Activated B cell treated with CpG ODN at 0.5 μM for 24 hours (primary cell): Measurements from ENCODE around the gene ELMOD2. TPM values are rescaled to one million over a fixed set of nuclear protein-coding genes. Genes with fewer than 3 reads are reported as not detected.

Source experiments
- ATAC-seq: fragments of 200-7000 bp; cut with Tn5 transposase; one replicate; pipeline ENCODE4 v1.10.0; 2021; ENCODE audit warnings: low read depth, mild to moderate bottlenecking, moderate library complexity
- CTCF ChIA-PET: fragments of 350-600 bp; sonication (Branson Sonifier 250); formaldehyde crosslinking; loops from one replicate; lab custom pipeline; 2021; ENCODE audit warnings: antibody characterized with exemption; lab: Charles Lee
- POLR2A ChIA-PET: fragments of 350-600 bp; sonication (Branson Sonifier 250); formaldehyde crosslinking; loops from one replicate; lab custom pipeline; 2021; ENCODE audit warnings: antibody characterized with exemption; lab: Charles Lee
- DNase-seq: peaks from one replicate; pipeline ENCODE4 v3.0.0; 2022
- H3K27ac Mint-ChIP-seq: one replicate; pipeline ENCODE4 v1.8.0; 2020; ENCODE audit warnings: mixed read lengths
- H3K27me3 Mint-ChIP-seq: one replicate; pipeline ENCODE4 v1.8.0; 2021; ENCODE audit warnings: mixed read lengths
- H3K36me3 Mint-ChIP-seq: one replicate; pipeline ENCODE4 v1.8.0; 2021; ENCODE audit warnings: low read depth, mixed read lengths
- H3K4me1 Mint-ChIP-seq: one replicate; pipeline ENCODE4 v1.8.0; 2021; ENCODE audit warnings: mixed read lengths
- H3K4me3 Mint-ChIP-seq: one replicate; pipeline ENCODE4 v1.8.0; 2020; ENCODE audit warnings: mild to moderate bottlenecking, mixed read lengths
- H3K9me3 Mint-ChIP-seq: one replicate; pipeline ENCODE4 v1.8.0; 2020; ENCODE audit warnings: mixed read lengths
- intact Hi-C: fragments of 100-400 bp; cut with micrococcal nuclease; formaldehyde crosslinking; loops from one replicate; pipeline ENCODE4 v1.15.1; 2024
- total RNA-seq: library from RNA; stranded (reverse); gene quantifications from 2 replicates; pipeline ENCODE4 v1.2.3, GENCODE V29; 2022
- TF ChIP-seq, protein P1 (sequence below): fragments of 200-600 bp; IDR thresholded peaks from one replicate; pipeline ENCODE4 v1.8.0; 2022; ENCODE audit warnings: antibody characterized with exemption, mild to moderate bottlenecking

ELMOD2 gene
- total RNA-seq, 1 donor from 2014 or later, result 20.8 TPM

DNA sequence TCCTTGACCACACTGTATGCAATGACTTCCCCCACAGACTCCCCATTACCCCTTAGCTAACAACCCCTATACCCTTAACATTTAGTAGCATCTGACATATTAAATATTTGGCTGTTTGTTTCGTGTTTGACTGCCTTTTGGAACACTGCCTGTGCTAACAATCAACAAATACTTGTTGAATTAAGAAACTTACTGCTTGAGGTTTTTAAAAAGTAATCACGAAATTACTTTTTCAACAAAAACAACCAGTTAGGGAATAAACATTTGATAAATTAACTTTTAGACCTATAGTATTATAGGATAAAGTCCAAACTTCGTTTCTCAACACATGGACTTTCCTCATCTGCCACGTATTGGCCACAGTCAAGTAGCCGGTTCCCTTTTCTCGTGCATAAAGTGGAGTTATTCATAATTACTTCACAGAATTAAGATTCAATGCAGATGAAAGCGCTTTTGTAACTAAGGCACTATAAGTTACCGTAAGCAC, 555 bp upstream of the ELMOD2 start:
- H3K9me3 Mint-ChIP-seq, result no peaks in the 10 kb centered on the region
- POLR2A ChIA-PET, result interaction anchor here (0.6 to 1.9 kb wide), 9 partner anchors 10 to 1070 kb away, joined by 3 to 11 read pairs (median 4); partner anchors contain the start of genes SCOC and SETD7
- ATAC-seq (peak; percentile 12), DNase-seq (no peak)
- intact Hi-C loops, result loop anchor here (1.0 to 5.0 kb wide), 2 partner anchors 361 to 371 kb away; partner anchors contain the start of gene MAML3
- CTCF ChIA-PET, result interaction anchor here (0.7 to 2.3 kb wide), 9 partner anchors 8 to 361 kb away, joined by 3 to 7 read pairs (median 4); partner anchors contain the start of gene SCOC
- peak overlapping the region; percentile 90 for H3K4me3 Mint-ChIP-seq
- H3K36me3 Mint-ChIP-seq, result peaks cover 15% of the 10 kb centered on the region
- TF ChIP-seq, protein P1, sequence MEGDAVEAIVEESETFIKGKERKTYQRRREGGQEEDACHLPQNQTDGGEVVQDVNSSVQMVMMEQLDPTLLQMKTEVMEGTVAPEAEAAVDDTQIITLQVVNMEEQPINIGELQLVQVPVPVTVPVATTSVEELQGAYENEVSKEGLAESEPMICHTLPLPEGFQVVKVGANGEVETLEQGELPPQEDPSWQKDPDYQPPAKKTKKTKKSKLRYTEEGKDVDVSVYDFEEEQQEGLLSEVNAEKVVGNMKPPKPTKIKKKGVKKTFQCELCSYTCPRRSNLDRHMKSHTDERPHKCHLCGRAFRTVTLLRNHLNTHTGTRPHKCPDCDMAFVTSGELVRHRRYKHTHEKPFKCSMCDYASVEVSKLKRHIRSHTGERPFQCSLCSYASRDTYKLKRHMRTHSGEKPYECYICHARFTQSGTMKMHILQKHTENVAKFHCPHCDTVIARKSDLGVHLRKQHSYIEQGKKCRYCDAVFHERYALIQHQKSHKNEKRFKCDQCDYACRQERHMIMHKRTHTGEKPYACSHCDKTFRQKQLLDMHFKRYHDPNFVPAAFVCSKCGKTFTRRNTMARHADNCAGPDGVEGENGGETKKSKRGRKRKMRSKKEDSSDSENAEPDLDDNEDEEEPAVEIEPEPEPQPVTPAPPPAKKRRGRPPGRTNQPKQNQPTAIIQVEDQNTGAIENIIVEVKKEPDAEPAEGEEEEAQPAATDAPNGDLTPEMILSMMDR, result no peak
- no peaks in the 10 kb centered on the region for H3K27me3 Mint-ChIP-seq
- H3K4me1 Mint-ChIP-seq, result peaks cover 14% of the 10 kb centered on the region
- peak overlapping the region; percentile 84 for H3K27ac Mint-ChIP-seq

DNA sequence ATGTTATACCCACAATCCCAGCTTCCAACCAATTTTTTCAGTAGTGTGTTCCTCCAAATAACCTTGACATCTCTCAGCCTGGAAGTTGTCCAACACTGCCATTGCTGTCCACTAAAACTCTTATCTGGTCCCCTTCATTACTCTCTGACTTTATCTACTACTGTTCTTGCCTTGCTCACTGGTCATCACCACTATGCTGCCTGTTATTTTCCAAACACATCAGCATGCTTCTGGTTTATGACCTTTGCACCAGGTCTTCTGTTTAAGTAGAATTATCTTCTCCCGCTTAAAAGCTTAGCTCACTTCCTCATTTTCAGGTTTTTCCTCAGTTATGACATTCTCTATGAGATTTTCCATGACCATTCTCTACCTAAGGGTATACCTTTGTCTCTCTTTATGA, 5.5 kb downstream of the ELMOD2 start:
- CTCF ChIA-PET, result no interaction called here
- intact Hi-C loops, result no loop called here
- Mint-ChIP-seq H3K4me3 (no peak overlapping the region), H3K9me3 (no peaks in the 10 kb centered on the region), H3K27me3 (no peaks in the 10 kb centered on the region), H3K27ac (no peak overlapping the region), H3K36me3 (peaks cover 23% of the 10 kb centered on the region), H3K4me1 (peaks cover 6% of the 10 kb centered on the region)
- POLR2A ChIA-PET, result no interaction called here
- ATAC-seq (no peak), DNase-seq (no peak)
- TF ChIP-seq, protein P1, result no peak

DNA sequence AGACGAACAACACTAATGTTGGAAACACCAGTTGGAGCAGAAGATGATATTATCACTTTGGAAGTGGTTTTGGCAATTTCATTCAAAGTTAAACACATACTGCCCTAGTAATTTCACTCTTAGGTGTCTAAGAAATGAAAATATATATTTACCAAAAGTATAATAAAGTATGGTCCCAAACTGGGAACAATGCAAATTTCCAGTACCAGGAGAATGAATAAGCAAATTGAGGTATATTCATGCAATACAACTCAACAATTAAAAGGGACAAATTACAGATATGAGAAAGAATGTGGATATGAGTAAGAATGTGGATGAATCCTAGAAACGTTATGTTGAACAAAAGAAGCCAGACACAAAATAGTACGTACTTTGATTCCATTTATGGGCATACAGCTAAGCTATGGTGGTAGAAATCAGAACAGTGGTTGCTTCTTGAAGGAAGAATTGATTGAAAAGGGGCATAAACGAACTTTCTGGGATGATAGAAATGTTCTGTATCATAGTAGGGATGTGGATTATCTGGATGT, 10.0 kb downstream of the ELMOD2 start:
- H3K9me3 Mint-ChIP-seq, result no peaks in the 10 kb centered on the region
- ATAC-seq, result no peak
- no peaks in the 10 kb centered on the region for H3K4me1 Mint-ChIP-seq
- intact Hi-C loops, result no loop called here
- TF ChIP-seq, protein P1, result no peak
- no peak overlapping the region for H3K4me3 Mint-ChIP-seq
- ChIA-PET POLR2A (interaction anchor here (0.8 kb wide), 1 partner anchor 10 kb away, joined by 3 read pairs; the partner anchor contains the start of gene ELMOD2), CTCF (no interaction called here)
- no peak overlapping the region for H3K27ac Mint-ChIP-seq
- no peaks in the 10 kb centered on the region for H3K27me3 Mint-ChIP-seq
- no peak for DNase-seq
- peaks cover 19% of the 10 kb centered on the region for H3K36me3 Mint-ChIP-seq

DNA sequence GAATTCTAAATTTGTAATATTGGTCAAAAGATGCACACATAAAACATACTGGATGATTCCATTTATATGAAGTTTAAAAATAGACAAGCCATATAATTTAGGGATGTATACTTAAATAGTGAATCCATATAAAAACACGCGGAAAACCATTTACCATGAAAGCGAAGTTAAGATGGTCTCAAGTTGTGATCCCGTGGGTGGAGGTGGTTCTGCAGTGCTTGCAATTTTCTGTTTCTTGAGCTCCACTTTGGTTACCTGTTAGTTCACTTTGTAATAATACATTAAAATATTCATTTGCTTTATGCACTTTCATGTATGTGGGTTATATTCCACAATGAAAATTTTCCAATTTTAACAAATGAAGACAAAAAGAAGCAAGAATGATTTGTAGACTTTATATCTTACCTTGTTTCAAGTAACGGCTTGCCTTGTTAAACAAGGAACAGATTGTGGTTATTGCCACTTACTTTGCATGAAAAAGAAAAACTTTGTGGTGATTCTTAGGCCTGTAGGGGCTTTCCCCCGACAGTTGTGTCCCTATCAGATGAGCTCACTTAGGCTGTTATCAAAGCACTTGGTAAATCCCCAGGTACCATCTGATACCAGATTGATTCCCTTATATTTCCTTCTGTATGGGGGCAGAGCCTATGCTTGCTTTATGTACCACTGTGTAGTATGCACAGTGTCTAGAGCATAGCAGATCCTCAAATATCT, 32.6 kb downstream of the ELMOD2 start:
- DNase-seq, result no peak
- Mint-ChIP-seq H3K9me3 (no peaks in the 10 kb centered on the region), H3K36me3 (peaks cover 5% of the 10 kb centered on the region), H3K4me1 (peaks cover 18% of the 10 kb centered on the region), H3K27me3 (peaks cover 21% of the 10 kb centered on the region), H3K4me3 (peak overlapping the region; percentile 44), H3K27ac (no peak overlapping the region)
- TF ChIP-seq, protein P1, result no peak
- intact Hi-C loops, result loop anchor here (1.0 to 5.0 kb wide), 3 partner anchors 11 to 404 kb away; partner anchors contain the start of genes ELMOD2 and MAML3
- POLR2A ChIA-PET, result interaction anchor here (0.7 to 1.7 kb wide), 4 partner anchors 11 to 322 kb away, joined by 3 to 10 read pairs (median 4); partner anchors contain the start of genes ELMOD2, SCOC and UCP1
- CTCF ChIA-PET, result interaction anchor here (0.9 to 2.1 kb wide), 2 partner anchors 32 to 53 kb away, joined by 3 to 9 read pairs; partner anchors contain the start of gene ELMOD2
- ATAC-seq, result peak; percentile 96
